Central memory CD8-positive, alpha-beta T cell (primary cell): ENCODE data around the gene SYNPR.

ENCODE experiments used
- ATAC-seq: fragments of 150-1000 bp; cut with Tn5 transposase; replicated peaks from 2 replicates; pipeline ENCODE4 v1.10.0; 2022; ENCODE audit warnings: mild to moderate bottlenecking, moderate FRiP score, moderate number of reproducible peaks; ENCODE audit not compliant: poor library complexity, severe bottlenecking; ENCODE audit errors: extremely low read depth
- DNase-seq, 2 donors: peaks; one replicate each; pipeline ENCODE4 v3.0.0; 2021; ENCODE audit warnings: low spot score in 2 of 2
- H3K27ac Mint-ChIP-seq: one replicate; pipeline ENCODE4 v1.8.0; 2022; ENCODE audit warnings: low read depth, mild to moderate bottlenecking, moderate library complexity, mixed read lengths
- H3K27me3 Mint-ChIP-seq: one replicate; pipeline ENCODE4 v1.8.0; 2022; ENCODE audit warnings: mixed read lengths
- H3K36me3 Mint-ChIP-seq: one replicate; pipeline ENCODE4 v1.8.0; 2022; ENCODE audit warnings: mild to moderate bottlenecking, moderate library complexity, mixed read lengths; ENCODE audit not compliant: insufficient read depth
- H3K4me1 Mint-ChIP-seq: one replicate; pipeline ENCODE4 v1.8.0; 2022; ENCODE audit warnings: mixed read lengths
- H3K4me3 Mint-ChIP-seq: one replicate; pipeline ENCODE4 v1.8.0; 2022; ENCODE audit warnings: mild to moderate bottlenecking, moderate library complexity, mixed read lengths
- H3K9me3 Mint-ChIP-seq: one replicate; pipeline ENCODE4 v1.8.0; 2022; ENCODE audit warnings: mixed read lengths

SYNPR gene

DNA sequence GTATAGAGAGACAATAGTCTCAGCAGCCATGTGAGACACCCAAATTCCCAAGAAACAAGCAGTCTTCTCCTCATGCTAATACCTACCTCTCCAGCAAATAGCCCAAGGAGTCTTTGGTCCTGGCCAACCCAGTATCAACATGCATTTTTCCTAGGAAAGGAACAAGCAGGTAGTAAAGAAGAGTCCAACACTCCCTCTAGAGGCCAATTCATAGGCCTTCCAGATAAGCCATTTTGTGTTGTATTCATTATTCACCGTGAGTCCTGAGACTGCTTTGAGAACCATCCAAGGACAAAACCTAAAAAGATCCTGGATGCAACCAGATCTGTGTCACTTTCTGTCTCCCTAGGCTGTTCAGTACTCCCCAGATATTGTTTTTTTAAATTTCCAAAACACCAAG is 310.8 kb downstream of the SYNPR start:
- ATAC-seq (no peak), DNase-seq (no peak)
- H3K36me3 Mint-ChIP-seq = peaks cover 2% of the 10 kb centered on the region
- H3K4me3 Mint-ChIP-seq = no peak overlapping the region
- H3K27ac Mint-ChIP-seq = no peak overlapping the region
- H3K4me1 Mint-ChIP-seq = no peaks in the 10 kb centered on the region
- H3K27me3 Mint-ChIP-seq = no peaks in the 10 kb centered on the region
- peaks cover 6% of the 10 kb centered on the region for H3K9me3 Mint-ChIP-seq

DNA sequence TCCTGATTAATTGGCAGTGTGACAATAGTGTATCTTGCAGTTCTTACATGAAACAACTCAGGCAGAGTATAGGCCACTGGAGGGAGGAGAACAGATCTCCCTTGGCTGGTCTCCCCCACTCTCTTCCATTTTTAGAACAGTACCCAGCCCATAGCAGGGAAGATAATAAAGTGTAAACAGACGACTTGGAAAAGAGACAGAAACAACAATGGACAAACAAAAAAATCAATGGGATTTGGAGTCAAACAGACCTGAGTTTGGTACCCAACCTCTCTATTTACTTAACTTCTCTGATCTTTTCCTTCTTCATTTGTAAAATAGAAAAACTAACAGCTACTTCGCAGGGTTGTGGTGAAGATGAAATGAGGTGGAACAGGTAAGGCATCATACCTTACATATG is 315.7 kb downstream of the SYNPR start:
- no peak overlapping the region for H3K4me3 Mint-ChIP-seq
- H3K27ac Mint-ChIP-seq = no peak overlapping the region
- DNase-seq (no peak), ATAC-seq (no peak)
- no peaks in the 10 kb centered on the region for H3K4me1 Mint-ChIP-seq
- no peaks in the 10 kb centered on the region for H3K27me3 Mint-ChIP-seq
- peaks cover 4% of the 10 kb centered on the region for H3K36me3 Mint-ChIP-seq
- H3K9me3 Mint-ChIP-seq = no peaks in the 10 kb centered on the region

DNA sequence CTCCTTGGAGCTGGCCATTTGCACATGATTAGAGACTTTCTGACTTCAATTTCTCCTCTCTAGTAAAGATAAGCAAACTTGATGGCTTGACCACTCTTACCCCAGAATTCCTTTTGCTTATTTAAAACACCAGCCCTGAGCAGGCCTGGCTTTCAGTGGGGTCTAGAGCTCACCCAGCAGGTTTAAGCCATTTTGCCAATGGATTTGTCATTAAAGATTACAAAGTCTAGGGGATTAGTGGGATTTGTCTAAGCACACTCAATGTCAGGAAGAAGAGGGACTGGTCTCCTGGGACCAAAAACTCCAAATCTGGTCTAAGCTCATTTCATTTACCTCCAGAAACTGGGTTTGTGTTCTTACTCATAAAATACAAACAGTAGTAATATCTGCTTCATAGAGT is 317.1 kb downstream of the SYNPR start:
- Mint-ChIP-seq H3K36me3 (peaks cover 4% of the 10 kb centered on the region), H3K27me3 (no peaks in the 10 kb centered on the region), H3K9me3 (no peaks in the 10 kb centered on the region), H3K27ac (no peak overlapping the region), H3K4me3 (no peak overlapping the region), H3K4me1 (no peaks in the 10 kb centered on the region)
- DNase-seq = no peak
- ATAC-seq = no peak

DNA sequence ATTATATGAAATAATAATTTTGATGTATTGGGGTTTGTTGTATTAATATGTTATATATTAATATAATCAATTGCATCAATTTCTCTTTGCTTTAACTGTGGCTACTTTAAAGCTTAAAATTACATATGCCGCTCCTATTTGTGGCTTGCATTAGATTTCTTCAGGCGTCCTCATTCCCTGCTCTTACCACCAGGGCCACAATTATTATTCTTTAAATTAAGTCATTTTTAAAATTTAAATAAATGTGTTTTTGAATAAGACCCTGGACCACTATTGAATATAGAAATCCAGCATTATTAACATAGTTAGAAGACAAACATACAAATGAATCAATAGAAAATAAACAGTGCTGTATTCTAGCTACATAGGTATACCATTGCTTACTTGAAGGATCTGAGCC is 318.9 kb downstream of the SYNPR start:
- Mint-ChIP-seq H3K9me3 (peaks cover 5% of the 10 kb centered on the region), H3K4me1 (no peaks in the 10 kb centered on the region), H3K36me3 (peaks cover 4% of the 10 kb centered on the region), H3K4me3 (no peak overlapping the region), H3K27me3 (no peaks in the 10 kb centered on the region), H3K27ac (no peak overlapping the region)
- DNase-seq (no peak), ATAC-seq (no peak)

DNA sequence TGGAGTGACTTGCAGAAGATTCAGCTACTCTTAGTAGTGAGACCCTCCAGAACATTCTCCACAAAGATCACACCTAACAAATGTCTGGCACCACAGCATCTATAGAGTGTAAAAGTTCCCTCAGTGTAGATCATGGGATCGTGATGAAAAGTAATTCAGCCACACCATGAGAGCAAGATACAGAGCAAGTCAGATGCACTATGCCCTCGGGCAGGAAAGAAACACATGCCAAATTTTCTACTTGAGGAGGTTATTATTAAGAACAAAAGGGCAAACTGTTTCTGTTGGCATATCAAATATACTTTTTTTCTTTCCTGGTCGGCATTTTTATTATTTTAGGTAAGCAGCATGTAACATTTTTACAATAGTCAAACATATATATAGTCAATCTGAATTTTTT is 329.6 kb downstream of the SYNPR start:
- H3K9me3 Mint-ChIP-seq = peaks cover 10% of the 10 kb centered on the region
- DNase-seq = no peak
- H3K4me3 Mint-ChIP-seq = no peak overlapping the region

DNA sequence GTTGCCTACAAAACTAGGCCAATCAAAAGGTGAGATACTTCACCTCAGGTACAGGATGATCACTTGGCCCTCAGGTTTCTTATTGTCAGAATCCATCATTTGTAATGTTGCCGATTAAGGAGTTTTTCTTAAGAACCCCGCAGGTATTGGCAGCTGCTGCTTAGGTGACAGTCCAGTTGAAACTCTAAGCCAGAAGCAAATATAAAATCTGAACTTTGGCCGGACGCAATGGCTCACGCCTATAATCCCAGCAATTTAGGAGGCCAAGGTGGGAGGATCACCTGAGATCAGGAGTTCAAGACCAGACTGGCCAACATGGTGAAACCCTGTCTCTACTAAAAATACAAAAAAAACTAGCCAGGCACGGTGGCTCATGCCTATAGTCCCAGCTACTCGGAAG is 331.3 kb downstream of the SYNPR start:
- Mint-ChIP-seq H3K27me3 (no peaks in the 10 kb centered on the region), H3K36me3 (no peaks in the 10 kb centered on the region), H3K4me3 (no peak overlapping the region), H3K27ac (no peak overlapping the region), H3K9me3 (peaks cover 16% of the 10 kb centered on the region), H3K4me1 (no peaks in the 10 kb centered on the region)
- DNase-seq = no peak
- no peak for ATAC-seq

More for the DNA sequence above, 329.6 kb downstream of the SYNPR start:
- Mint-ChIP-seq H3K27ac (no peak overlapping the region), H3K27me3 (no peaks in the 10 kb centered on the region), H3K4me1 (no peaks in the 10 kb centered on the region), H3K36me3 (no peaks in the 10 kb centered on the region)
- ATAC-seq = no peak

DNA sequence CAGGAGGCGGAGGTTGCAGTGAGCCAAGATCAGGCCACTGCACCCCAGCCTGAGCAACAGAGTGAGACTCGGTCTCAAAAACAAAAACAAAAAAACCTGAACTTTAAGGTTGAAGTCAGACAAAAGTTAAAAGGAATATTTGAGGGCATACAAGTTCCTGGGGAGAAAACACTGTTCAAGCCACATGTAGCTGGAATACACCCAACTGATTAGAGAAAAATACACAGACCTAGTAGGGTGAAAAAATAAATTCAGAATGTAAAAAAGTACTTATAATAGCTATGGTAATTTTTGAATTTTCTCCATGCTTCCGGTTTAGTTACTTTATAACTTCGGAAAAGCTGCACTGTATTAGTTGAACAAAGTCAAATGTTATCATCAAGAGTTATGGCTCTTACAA is 331.7 kb downstream of the SYNPR start:
- no peaks in the 10 kb centered on the region for H3K27me3 Mint-ChIP-seq
- H3K27ac Mint-ChIP-seq = no peak overlapping the region
- DNase-seq (no peak), ATAC-seq (no peak)
- H3K9me3 Mint-ChIP-seq = peaks cover 15% of the 10 kb centered on the region
- no peaks in the 10 kb centered on the region for H3K4me1 Mint-ChIP-seq
- H3K4me3 Mint-ChIP-seq = no peak overlapping the region
- H3K36me3 Mint-ChIP-seq = no peaks in the 10 kb centered on the region

DNA sequence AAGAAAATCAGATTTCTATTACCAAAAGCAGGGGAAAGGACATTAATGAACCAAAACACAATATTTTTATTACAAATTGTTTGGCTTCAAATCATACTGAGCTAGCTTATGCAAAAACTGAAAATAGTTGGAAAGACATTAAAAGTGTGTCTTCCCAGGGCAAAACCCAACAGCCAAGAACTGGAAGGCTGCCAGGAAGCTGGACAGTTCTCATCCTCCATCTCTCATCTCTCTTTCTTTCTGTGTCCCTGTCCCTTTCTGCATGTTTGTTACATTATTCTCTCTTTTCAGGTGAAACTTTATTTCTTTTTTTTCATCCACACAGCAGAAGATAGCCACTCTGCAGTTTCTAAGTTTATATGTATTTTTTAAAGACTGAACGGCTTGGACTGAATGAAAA is 333.3 kb downstream of the SYNPR start:
- DNase-seq (no peak), ATAC-seq (no peak)
- H3K27me3 Mint-ChIP-seq = no peaks in the 10 kb centered on the region
- H3K4me3 Mint-ChIP-seq = no peak overlapping the region
- H3K4me1 Mint-ChIP-seq = no peaks in the 10 kb centered on the region
- H3K36me3 Mint-ChIP-seq = no peaks in the 10 kb centered on the region
- peaks cover 6% of the 10 kb centered on the region for H3K9me3 Mint-ChIP-seq
- no peak overlapping the region for H3K27ac Mint-ChIP-seq

DNA sequence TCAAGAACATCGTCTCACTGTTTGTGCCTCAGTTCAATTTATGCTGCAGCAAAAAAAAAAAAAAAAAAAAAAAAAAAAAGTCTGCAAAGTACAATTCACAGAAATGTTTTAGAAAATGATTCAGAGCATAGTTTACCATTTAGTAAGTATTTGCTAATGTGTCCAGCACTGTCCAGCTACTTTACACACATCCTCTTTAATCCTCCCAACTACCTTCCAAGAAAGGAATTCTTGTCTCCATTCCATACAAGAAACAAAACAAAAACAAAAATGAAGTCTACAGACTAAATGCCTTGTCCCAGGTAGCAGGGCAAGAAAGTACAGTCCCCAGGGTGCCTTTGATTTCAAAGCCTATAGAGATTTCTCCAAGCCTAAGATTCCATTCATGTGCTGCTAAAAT is 335.5 kb downstream of the SYNPR start:
- no peaks in the 10 kb centered on the region for H3K4me1 Mint-ChIP-seq
- peaks cover 6% of the 10 kb centered on the region for H3K9me3 Mint-ChIP-seq
- ATAC-seq (no peak), DNase-seq (no peak)
- no peaks in the 10 kb centered on the region for H3K27me3 Mint-ChIP-seq
- H3K4me3 Mint-ChIP-seq = no peak overlapping the region
- no peaks in the 10 kb centered on the region for H3K36me3 Mint-ChIP-seq
- no peak overlapping the region for H3K27ac Mint-ChIP-seq

DNA sequence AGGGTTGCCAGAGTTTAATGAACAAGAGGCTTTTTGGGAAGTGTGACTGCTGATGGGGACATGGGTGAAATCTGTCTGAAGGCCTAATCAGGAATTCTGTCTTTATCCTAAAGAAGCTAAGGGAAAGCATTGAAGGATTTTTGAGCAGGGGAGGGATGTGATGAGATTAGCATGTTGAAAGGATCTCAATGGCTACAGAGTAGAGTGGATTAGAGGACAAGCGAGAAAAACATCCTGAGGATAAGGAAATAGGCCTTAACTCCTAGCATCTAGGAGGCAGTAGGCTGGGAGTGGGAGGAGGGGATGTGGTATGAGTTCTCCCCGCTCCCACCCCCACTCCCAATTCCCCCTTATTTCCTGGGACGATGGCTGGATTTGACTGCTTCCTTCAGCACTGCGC is 339.3 kb downstream of the SYNPR start:
- no peak overlapping the region for H3K4me3 Mint-ChIP-seq
- H3K36me3 Mint-ChIP-seq = no peaks in the 10 kb centered on the region
- no peak overlapping the region for H3K27ac Mint-ChIP-seq
- H3K9me3 Mint-ChIP-seq = peaks cover 6% of the 10 kb centered on the region
- DNase-seq = no peak
- no peaks in the 10 kb centered on the region for H3K4me1 Mint-ChIP-seq
- H3K27me3 Mint-ChIP-seq = no peaks in the 10 kb centered on the region
- ATAC-seq = no peak

DNA sequence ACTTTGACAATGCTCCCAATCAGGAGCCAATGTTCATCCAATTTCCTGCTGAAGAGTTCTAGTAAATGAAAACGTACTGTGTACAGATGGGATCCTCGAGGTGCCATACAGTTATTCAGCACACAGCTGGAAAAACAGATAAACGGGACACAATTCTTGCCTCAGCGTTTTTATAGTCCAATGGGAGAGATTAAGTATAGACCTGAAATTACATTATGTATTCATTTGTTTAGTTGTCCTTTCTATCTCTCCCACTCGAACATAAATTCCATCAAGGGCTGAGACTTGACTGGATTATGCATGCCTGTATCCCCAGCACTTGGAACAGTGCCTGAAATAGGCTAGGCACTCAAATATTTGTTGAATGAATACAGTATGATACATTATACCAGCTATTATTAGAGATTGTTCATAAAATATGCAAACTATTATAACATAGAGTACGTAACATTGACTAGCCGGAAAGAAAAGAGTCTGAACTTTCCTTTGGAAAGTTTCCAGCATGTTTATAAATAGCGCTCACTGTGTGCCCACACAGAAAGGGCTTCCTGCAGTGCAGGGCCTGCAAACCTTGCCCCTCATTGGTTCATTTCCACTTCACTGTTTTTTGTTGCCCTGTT is 346.9 kb downstream of the SYNPR start:
- DNase-seq (no peak), ATAC-seq (no peak)
- H3K36me3 Mint-ChIP-seq = peaks cover 2% of the 10 kb centered on the region
- H3K9me3 Mint-ChIP-seq = peaks cover 5% of the 10 kb centered on the region
- H3K4me1 Mint-ChIP-seq = no peaks in the 10 kb centered on the region
- no peak overlapping the region for H3K27ac Mint-ChIP-seq
- H3K4me3 Mint-ChIP-seq = no peak overlapping the region
- H3K27me3 Mint-ChIP-seq = no peaks in the 10 kb centered on the region

DNA sequence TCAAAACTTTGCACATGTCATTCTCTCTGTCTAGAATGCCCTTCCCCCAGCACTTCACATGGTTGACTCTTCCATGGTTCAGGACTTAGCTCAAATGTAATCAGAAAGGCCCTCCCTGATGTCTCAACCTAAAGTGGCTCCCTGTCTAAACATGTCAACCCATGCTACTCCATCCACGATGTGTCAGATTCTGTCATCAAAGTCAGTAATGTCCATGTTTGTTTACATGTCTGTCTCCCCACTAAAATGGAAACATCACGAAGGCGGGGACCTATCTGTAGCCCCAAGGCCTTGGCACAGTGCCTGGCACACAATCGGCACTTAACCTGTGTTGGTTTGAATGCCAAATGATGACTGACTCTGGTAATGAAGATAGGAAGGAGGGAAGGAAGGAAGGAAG is 353.6 kb downstream of the SYNPR start:
- Mint-ChIP-seq H3K9me3 (peaks cover 13% of the 10 kb centered on the region), H3K4me1 (no peaks in the 10 kb centered on the region), H3K36me3 (no peaks in the 10 kb centered on the region), H3K27me3 (peaks cover 9% of the 10 kb centered on the region), H3K4me3 (no peak overlapping the region), H3K27ac (no peak overlapping the region)
- no peak for ATAC-seq
- DNase-seq = no peak

DNA sequence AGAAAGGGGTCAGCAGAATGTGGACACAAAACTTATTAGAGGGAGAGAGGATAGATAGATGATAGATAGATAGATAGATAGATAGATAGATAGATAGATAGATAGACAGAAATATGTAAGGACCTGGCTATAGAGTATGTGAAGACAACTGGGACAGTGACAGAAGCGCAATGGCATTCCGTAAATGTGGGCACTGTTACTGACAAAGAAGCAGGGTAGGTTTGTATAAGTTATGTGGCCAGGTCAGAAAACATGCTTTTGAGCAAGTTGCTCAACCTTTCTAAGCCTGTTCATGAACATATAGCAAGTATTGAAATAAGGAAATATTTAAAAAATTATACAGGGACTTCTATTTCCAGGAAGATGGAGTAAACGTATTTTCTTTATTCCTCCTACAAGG is 357.1 kb downstream of the SYNPR start:
- Mint-ChIP-seq H3K9me3 (peaks cover 20% of the 10 kb centered on the region), H3K36me3 (no peaks in the 10 kb centered on the region), H3K4me1 (no peaks in the 10 kb centered on the region), H3K27ac (no peak overlapping the region), H3K27me3 (peaks cover 9% of the 10 kb centered on the region), H3K4me3 (no peak overlapping the region)
- ATAC-seq = no peak
- no peak for DNase-seq

DNA sequence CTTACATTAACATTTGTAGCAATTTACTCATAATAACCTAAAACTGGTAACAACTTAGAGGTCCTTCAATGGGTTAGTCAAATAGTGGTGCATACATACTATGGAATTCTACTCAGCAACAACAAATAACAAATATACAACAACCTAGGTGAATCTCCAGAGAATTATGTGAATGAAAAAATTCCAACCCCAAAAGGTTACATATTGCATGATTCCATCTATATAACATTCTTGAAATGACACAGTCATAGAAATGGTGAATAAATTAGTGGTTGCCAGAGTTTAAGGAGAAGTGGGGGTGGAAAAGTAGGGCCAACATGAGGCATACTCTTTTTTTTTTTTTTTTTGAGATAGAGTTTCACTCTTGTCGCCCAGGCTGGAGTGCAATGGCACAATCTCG is 361.7 kb downstream of the SYNPR start:
- Mint-ChIP-seq H3K4me1 (no peaks in the 10 kb centered on the region), H3K27ac (no peak overlapping the region), H3K4me3 (no peak overlapping the region), H3K27me3 (no peaks in the 10 kb centered on the region), H3K9me3 (peaks cover 14% of the 10 kb centered on the region), H3K36me3 (no peaks in the 10 kb centered on the region)
- ATAC-seq = no peak
- DNase-seq = no peak
